ENCODE results near the gene ZGLP1.
A peak's percentile ranks its signal among the peaks of the same experiment; 100 is the strongest.

The ZGLP1 gene

DNA sequence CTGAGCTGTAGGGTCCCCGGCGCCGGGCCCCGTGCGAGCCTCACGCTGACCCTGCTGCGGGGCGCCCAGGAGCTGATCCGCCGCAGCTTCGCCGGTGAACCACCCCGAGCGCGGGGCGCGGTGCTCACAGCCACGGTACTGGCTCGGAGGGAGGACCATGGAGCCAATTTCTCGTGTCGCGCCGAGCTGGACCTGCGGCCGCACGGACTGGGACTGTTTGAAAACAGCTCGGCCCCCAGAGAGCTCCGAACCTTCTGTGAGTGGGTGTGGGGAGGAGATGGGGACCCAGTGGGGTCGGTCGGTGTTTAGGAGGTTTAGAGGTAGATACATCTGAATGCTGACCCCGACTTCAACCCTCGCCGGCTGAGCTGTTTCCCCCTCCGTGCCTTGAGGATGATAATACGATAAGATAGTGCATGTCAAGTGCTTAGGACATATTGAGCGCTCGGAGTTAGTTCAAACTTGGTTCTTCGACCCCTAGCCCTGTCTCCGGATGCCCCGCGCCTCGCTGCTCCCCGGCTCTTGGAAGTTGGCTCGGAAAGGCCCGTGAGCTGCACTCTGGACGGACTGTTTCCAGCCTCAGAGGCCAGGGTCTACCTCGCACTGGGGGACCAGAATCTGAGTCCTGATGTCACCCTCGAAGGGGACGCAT is 17.9 kb downstream of the ZGLP1 start:
- no peaks in the 10 kb centered on the region for H3K9me3 ChIP-seq (ENCODE audit: control insufficient read depth, insufficient read depth, low read length)
- peaks cover 21% of the 10 kb centered on the region; the same call in 1 of the 2 replicates for H3K4me1 ChIP-seq (ENCODE audit: control insufficient read depth, insufficient read depth, low read length)
- H3K27ac ChIP-seq (ENCODE audit: low read depth, low read length), result no peak overlapping the region
- no peaks in the 10 kb centered on the region for H3K36me3 ChIP-seq (ENCODE audit: control insufficient read depth, insufficient read depth, low read length)
- H3K9ac ChIP-seq (ENCODE audit: low read depth, low read length), result no peak overlapping the region
- H3K27me3 ChIP-seq (ENCODE audit: control insufficient read depth, insufficient read depth, low read length), result peaks cover 99% of the 10 kb centered on the region
- peak overlapping the region; percentile 61 for H3K4me3 ChIP-seq (ENCODE audit: low read depth, low read length)

DNA sequence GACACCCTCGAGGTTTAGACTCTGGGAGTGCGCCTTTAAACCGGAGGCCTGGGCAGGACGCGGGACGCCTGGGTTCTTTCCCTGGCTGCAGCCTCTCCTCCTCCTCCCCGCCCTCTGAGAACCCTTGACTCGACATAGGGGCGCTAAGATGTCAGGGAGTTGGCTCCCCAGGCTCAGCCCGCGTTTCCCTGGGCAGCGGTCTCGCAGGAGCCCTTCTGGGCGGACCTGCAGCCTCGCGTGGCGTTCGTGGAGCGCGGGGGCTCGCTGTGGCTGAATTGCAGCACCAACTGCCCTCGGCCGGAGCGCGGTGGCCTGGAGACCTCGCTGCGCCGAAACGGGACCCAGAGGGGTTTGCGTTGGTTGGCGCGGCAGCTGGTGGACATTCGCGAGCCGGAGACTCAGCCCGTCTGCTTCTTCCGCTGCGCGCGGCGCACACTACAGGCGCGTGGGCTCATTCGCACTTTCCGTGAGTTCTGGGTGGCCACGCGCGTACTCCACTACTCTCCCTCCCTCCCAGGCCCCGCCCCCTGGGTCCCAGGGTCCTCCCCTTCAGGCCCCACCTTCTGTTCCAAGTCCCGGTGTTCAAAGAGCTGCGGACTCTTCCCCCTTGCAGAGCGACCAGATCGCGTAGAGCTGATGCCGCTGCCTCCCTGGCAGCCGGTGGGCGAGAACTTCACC is 18.6 kb downstream of the ZGLP1 start:
- Histone ChIP-seq H3K27me3 (ENCODE audit: control insufficient read depth, insufficient read depth, low read length) (peaks cover 99% of the 10 kb centered on the region), H3K9me3 (ENCODE audit: control insufficient read depth, insufficient read depth, low read length) (no peaks in the 10 kb centered on the region), H3K4me1 (ENCODE audit: control insufficient read depth, insufficient read depth, low read length) (peaks cover 20% of the 10 kb centered on the region; the same call in 1 of the 2 replicates), H3K4me3 (ENCODE audit: low read depth, low read length) (peak overlapping the region; percentile 61), H3K9ac (ENCODE audit: low read depth, low read length) (no peak overlapping the region), H3K36me3 (ENCODE audit: control insufficient read depth, insufficient read depth, low read length) (no peaks in the 10 kb centered on the region), H3K27ac (ENCODE audit: low read depth, low read length) (no peak overlapping the region)

DNA sequence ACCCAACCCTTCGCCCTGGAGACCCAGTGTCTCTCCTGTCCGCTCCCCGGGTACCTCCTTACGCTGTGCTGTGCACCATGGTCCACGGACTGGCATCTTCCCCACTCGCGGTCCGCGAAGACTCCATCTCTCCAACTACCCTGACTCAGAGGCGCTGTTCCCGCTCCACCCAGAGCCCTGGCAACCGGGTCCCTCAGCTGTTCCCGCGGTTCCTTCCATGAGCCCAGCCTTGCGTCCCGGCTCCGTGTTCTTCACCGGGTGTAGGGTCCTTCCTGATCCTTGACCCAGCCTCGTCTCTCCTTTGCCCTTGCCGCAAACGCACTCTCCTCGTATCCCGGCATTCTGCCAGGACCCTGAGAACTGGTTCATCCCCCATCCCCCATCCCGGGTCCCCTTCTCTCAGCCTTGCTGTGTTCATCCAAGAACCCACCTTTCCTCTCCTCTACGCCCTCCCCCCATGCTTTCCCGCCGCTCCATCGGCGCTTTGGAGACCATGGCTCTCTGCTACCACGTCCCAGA is 19.2 kb downstream of the ZGLP1 start:
- Histone ChIP-seq H3K4me3 (ENCODE audit: low read depth, low read length) (peak overlapping the region; percentile 61), H3K9ac (ENCODE audit: low read depth, low read length) (no peak overlapping the region), H3K27me3 (ENCODE audit: control insufficient read depth, insufficient read depth, low read length) (peaks cover 94% of the 10 kb centered on the region), H3K27ac (ENCODE audit: low read depth, low read length) (no peak overlapping the region), H3K4me1 (ENCODE audit: control insufficient read depth, insufficient read depth, low read length) (peaks cover 19% of the 10 kb centered on the region; the same call in 1 of the 2 replicates), H3K36me3 (ENCODE audit: control insufficient read depth, insufficient read depth, low read length) (0 out of 2 replicates have a peak, but pooled peaks cover under 1% of the 10 kb centered on the region), H3K9me3 (ENCODE audit: control insufficient read depth, insufficient read depth, low read length) (no peaks in the 10 kb centered on the region)

DNA sequence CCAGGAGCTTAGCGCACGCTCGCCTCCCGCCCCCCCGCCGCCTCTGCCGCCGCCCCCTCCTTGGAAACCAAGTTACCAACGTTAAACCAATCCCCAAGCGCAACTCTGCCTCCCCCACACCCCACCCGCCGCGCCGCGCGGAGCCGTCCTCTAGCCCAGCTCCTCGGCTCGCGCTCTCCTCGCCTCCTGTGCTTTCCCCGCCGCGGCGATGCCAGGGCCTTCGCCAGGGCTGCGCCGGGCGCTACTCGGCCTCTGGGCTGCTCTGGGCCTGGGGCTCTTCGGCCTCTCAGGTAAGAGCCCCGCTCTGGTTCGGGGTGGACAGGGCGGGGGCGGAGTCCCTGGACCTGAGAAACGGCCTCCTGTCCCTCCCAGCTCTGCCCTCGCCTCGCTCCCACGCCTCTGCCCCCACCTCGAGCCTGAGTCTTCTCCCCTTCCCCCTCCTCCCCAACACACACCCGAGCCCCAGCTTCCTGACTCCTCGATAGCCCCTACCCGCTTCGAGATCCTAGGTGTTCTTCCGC is 19.7 kb downstream of the ZGLP1 start, which contains the start of gene ICAM5:
TSS of gene ICAM5 (plus strand) at position 117 of the 521 bp plus-strand sequence. CDS start at position 209, 92 bp downstream.
- H3K27ac ChIP-seq (ENCODE audit: low read depth, low read length), result no peak within 1 kb of the TSS
- H3K4me1 ChIP-seq (ENCODE audit: control insufficient read depth, insufficient read depth, low read length), result peaks cover 19% of the 10 kb centered on the region; the same call in 1 of the 2 replicates
- no peaks in the 10 kb centered on the region for H3K9me3 ChIP-seq (ENCODE audit: control insufficient read depth, insufficient read depth, low read length)
- 0 out of 2 replicates have a peak, but pooled peaks cover 3% of the 10 kb centered on the region for H3K36me3 ChIP-seq (ENCODE audit: control insufficient read depth, insufficient read depth, low read length)
- H3K9ac ChIP-seq (ENCODE audit: low read depth, low read length), result no peak within 1 kb of the TSS
- peak within 1 kb of the TSS; percentile 61 for H3K4me3 ChIP-seq (ENCODE audit: low read depth, low read length)
- peaks cover 89% of the 10 kb centered on the region for H3K27me3 ChIP-seq (ENCODE audit: control insufficient read depth, insufficient read depth, low read length)

DNA sequence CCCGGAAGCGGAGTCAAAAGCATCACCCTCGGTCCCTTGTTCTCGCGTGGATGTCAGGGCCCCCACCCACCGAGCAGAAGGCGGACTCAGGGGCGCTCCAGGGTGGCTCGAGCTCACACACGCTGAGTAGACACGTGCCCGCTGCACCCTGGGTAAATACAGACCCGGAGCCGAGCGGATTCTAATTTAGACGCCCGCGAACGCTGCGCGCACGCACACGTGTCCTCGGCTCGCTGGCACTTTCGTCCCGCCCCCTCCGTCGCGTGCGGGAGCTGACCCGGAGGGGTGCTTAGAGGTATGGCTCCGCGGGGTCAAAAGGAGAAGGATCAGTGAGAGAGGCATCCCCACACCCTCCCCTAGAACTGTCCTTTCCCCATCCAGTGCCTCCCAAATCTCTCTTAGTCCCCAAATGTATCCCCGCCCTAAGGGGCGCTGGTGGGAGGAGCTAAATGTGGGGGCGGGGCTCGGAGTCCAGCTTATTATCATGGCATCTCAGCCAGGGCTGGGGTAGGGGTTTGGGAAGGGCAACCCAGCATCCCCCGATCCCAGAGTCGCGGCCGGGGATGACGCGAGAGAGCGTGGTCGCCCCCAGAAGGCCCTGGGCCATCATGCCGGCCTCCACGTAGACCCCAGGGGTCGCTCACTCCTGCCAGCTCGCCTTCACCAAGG is 20.3 kb downstream of the ZGLP1 start:
- H3K4me3 ChIP-seq (ENCODE audit: low read depth, low read length), result peak overlapping the region; percentile 61
- no peak overlapping the region for H3K27ac ChIP-seq (ENCODE audit: low read depth, low read length)
- H3K9ac ChIP-seq (ENCODE audit: low read depth, low read length), result no peak overlapping the region
- peaks cover 19% of the 10 kb centered on the region; the same call in 1 of the 2 replicates for H3K4me1 ChIP-seq (ENCODE audit: control insufficient read depth, insufficient read depth, low read length)
- H3K36me3 ChIP-seq (ENCODE audit: control insufficient read depth, insufficient read depth, low read length), result 0 out of 2 replicates have a peak, but pooled peaks cover 3% of the 10 kb centered on the region
- no peaks in the 10 kb centered on the region for H3K9me3 ChIP-seq (ENCODE audit: control insufficient read depth, insufficient read depth, low read length)
- peaks cover 83% of the 10 kb centered on the region for H3K27me3 ChIP-seq (ENCODE audit: control insufficient read depth, insufficient read depth, low read length)

DNA sequence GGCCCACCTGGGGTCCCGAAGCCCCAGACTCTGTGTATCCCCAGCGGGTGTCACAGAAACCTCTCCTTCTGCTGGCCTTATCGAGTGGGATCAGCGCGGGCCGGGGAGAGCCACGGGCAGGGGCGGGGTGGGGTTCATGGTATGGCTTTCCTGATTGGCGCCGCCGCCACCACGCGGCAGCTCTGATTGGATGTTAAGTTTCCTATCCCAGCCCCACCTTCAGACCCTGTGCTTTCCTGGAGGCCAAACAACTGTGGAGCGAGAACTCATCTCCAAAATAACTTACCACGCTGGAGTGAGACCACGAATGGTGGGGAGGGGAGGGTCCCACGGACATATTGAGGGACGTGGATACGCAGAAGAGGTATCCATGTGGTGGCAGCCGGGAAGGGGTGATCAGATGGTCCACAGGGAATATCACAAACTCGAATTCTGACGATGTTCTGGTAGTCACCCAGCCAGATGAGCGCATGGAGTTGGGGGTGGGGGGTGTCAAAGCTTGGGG is 20.9 kb downstream of the ZGLP1 start:
- 0 out of 2 replicates have a peak, but pooled peaks cover 3% of the 10 kb centered on the region for H3K36me3 ChIP-seq (ENCODE audit: control insufficient read depth, insufficient read depth, low read length)
- H3K4me1 ChIP-seq (ENCODE audit: control insufficient read depth, insufficient read depth, low read length), result peaks cover 19% of the 10 kb centered on the region; the same call in 1 of the 2 replicates
- H3K4me3 ChIP-seq (ENCODE audit: low read depth, low read length), result peak overlapping the region; percentile 61
- no peaks in the 10 kb centered on the region for H3K9me3 ChIP-seq (ENCODE audit: control insufficient read depth, insufficient read depth, low read length)
- no peak overlapping the region for H3K27ac ChIP-seq (ENCODE audit: low read depth, low read length)
- H3K27me3 ChIP-seq (ENCODE audit: control insufficient read depth, insufficient read depth, low read length), result peaks cover 77% of the 10 kb centered on the region
- no peak overlapping the region for H3K9ac ChIP-seq (ENCODE audit: low read depth, low read length)

DNA sequence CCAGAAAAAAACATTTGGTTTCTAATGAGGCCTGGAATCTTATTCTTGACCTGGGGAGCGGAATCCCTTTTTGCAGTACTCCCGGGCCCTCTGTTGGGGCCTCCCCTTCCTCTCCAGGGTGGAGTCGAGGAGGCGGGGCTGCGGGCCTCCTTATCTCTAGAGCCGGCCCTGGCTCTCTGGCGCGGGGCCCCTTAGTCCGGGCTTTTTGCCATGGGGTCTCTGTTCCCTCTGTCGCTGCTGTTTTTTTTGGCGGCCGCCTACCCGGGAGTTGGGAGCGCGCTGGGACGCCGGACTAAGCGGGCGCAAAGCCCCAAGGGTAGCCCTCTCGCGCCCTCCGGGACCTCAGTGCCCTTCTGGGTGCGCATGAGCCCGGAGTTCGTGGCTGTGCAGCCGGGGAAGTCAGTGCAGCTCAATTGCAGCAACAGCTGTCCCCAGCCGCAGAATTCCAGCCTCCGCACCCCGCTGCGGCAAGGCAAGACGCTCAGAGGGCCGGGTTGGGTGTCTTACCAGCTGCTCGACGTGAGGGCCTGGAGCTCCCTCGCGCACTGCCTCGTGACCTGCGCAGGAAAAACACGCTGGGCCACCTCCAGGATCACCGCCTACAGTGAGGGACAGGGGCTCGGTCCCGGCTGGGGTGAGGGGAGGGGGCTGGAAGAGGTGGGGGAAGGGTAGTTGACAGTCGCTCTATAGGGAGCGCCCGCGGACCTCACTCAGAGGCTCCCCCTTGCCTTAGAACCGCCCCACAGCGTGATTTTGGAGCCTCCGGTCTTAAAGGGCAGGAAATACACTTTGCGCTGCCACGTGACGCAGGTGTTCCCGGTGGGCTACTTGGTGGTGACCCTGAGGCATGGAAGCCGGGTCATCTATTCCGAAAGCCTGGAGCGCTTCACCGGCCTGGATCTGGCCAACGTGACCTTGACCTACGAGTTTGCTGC is 22.5 kb downstream of the ZGLP1 start, which contains the start of gene ICAM4:
TSS of gene ICAM4 (plus strand) at position 153 of the 935 bp plus-strand sequence. CDS start at position 211, 58 bp downstream.
- Histone ChIP-seq H3K4me3 (ENCODE audit: low read depth, low read length) (peak within 1 kb of the TSS; percentile 54), H3K4me1 (ENCODE audit: control insufficient read depth, insufficient read depth, low read length) (peaks cover 16% of the 10 kb centered on the region; the same call in 1 of the 2 replicates), H3K9ac (ENCODE audit: low read depth, low read length) (no peak within 1 kb of the TSS), H3K27ac (ENCODE audit: low read depth, low read length) (no peak within 1 kb of the TSS), H3K36me3 (ENCODE audit: control insufficient read depth, insufficient read depth, low read length) (0 out of 2 replicates have a peak, but pooled peaks cover 3% of the 10 kb centered on the region), H3K9me3 (ENCODE audit: control insufficient read depth, insufficient read depth, low read length) (no peaks in the 10 kb centered on the region), H3K27me3 (ENCODE audit: control insufficient read depth, insufficient read depth, low read length) (peaks cover 61% of the 10 kb centered on the region)

DNA sequence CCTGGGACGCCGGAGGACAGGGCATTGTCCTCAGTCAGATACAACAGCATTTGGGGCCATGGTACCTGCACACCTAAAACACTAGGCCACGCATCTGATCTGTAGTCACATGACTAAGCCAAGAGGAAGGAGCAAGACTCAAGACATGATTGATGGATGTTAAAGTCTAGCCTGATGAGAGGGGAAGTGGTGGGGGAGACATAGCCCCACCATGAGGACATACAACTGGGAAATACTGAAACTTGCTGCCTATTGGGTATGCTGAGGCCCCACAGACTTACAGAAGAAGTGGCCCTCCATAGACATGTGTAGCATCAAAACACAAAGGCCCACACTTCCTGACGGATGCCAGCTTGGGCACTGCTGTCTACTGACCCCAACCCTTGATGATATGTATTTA is 24.2 kb downstream of the ZGLP1 start:
- peaks cover 4% of the 10 kb centered on the region; the same call in 1 of the 2 replicates for H3K4me1 ChIP-seq (ENCODE audit: control insufficient read depth, insufficient read depth, low read length)

DNA sequence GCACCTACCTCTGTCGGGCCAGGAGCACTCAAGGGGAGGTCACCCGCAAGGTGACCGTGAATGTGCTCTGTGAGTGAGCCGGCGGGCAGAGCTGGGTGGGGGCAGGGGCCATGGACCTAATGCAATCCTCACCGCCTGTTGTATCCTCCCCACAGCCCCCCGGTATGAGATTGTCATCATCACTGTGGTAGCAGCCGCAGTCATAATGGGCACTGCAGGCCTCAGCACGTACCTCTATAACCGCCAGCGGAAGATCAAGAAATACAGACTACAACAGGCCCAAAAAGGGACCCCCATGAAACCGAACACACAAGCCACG is 24.7 kb downstream of the ZGLP1 start:
- no peaks in the 10 kb centered on the region; the same call in 1 of the 2 replicates for H3K4me1 ChIP-seq (ENCODE audit: control insufficient read depth, insufficient read depth, low read length)
- 0 out of 2 replicates have a peak, but pooled peaks cover 3% of the 10 kb centered on the region for H3K36me3 ChIP-seq (ENCODE audit: control insufficient read depth, insufficient read depth, low read length)
- H3K9me3 ChIP-seq (ENCODE audit: control insufficient read depth, insufficient read depth, low read length), result no peaks in the 10 kb centered on the region
- no peak overlapping the region for H3K9ac ChIP-seq (ENCODE audit: low read depth, low read length)
- H3K27me3 ChIP-seq (ENCODE audit: control insufficient read depth, insufficient read depth, low read length), result peaks cover 39% of the 10 kb centered on the region
- no peak overlapping the region for H3K27ac ChIP-seq (ENCODE audit: low read depth, low read length)
- no peak overlapping the region for H3K4me3 ChIP-seq (ENCODE audit: low read depth, low read length)

More for the DNA sequence above, 24.2 kb downstream of the ZGLP1 start:
- H3K4me3 ChIP-seq (ENCODE audit: low read depth, low read length), result no peak overlapping the region
- no peaks in the 10 kb centered on the region for H3K9me3 ChIP-seq (ENCODE audit: control insufficient read depth, insufficient read depth, low read length)
- no peak overlapping the region for H3K27ac ChIP-seq (ENCODE audit: low read depth, low read length)
- H3K9ac ChIP-seq (ENCODE audit: low read depth, low read length), result no peak overlapping the region
- peaks cover 44% of the 10 kb centered on the region for H3K27me3 ChIP-seq (ENCODE audit: control insufficient read depth, insufficient read depth, low read length)
- H3K36me3 ChIP-seq (ENCODE audit: control insufficient read depth, insufficient read depth, low read length), result 0 out of 2 replicates have a peak, but pooled peaks cover 3% of the 10 kb centered on the region

Data from HUES48 (cell line).